Fibroblast of pulmonary artery (primary cell): ENCODE measurements around the gene MAN1B1.

Source experiments
- DNase-seq: peaks from one replicate; pipeline ENCODE4 v3.0.0-alpha.2; 2010; ENCODE audit warnings: low read depth
- H3K4me3 ChIP-seq: replicated peaks from 2 replicates; pipeline ENCODE4 v1.5.1; 2011; ENCODE audit warnings: low read depth, mild to moderate bottlenecking, control low read depth, low read length, moderate library complexity
- TF ChIP-seq, protein P1 (sequence below): IDR thresholded peaks from 2 replicates; pipeline ENCODE4 v1.5.1; 2011; ENCODE audit warnings: mild to moderate bottlenecking, control low read depth, low read length, inconsistent platforms; ENCODE audit errors: missing control alignments

The MAN1B1 gene

DNA sequence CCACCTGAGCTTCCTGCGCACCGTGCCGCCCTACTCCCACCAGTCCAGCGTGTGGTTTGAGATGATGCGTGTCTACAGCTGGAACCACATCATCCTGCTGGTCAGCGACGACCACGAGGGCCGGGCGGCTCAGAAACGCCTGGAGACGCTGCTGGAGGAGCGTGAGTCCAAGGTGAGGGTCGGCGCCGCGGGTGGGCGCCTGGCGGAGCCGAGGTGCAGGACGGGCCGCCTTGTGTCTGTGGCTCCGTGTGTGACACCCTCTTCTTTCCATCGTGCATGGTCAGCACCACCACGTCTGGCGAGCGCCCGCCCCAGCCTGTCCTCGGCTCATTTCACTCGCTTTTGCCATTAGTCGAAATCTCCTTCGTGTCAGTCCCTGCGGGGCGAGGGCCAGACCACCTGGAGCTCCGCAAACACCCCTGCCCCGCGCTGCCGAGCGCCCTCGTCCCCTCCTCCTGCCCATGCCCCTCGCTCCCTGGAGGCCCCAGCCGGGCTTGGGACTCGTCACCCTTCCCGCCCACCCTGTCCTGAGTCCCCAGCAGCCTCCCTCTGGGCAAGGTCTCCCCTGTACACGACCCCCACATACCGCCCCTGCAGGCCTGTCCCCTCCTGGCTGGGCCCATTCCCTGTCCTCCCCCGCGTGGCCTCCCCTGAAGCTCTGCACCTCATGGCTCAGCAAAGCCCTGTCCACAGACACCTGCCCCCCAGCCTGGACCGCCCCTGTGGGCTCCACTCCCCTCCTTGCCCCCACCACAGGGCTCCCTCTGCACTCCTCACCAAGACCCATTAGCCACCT lies 59.1 kb downstream of the MAN1B1 start:
- TF ChIP-seq, protein P1, sequence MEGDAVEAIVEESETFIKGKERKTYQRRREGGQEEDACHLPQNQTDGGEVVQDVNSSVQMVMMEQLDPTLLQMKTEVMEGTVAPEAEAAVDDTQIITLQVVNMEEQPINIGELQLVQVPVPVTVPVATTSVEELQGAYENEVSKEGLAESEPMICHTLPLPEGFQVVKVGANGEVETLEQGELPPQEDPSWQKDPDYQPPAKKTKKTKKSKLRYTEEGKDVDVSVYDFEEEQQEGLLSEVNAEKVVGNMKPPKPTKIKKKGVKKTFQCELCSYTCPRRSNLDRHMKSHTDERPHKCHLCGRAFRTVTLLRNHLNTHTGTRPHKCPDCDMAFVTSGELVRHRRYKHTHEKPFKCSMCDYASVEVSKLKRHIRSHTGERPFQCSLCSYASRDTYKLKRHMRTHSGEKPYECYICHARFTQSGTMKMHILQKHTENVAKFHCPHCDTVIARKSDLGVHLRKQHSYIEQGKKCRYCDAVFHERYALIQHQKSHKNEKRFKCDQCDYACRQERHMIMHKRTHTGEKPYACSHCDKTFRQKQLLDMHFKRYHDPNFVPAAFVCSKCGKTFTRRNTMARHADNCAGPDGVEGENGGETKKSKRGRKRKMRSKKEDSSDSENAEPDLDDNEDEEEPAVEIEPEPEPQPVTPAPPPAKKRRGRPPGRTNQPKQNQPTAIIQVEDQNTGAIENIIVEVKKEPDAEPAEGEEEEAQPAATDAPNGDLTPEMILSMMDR, result no peak
- DNase-seq, result no peak
- H3K4me3 ChIP-seq, result no peak overlapping the region

DNA sequence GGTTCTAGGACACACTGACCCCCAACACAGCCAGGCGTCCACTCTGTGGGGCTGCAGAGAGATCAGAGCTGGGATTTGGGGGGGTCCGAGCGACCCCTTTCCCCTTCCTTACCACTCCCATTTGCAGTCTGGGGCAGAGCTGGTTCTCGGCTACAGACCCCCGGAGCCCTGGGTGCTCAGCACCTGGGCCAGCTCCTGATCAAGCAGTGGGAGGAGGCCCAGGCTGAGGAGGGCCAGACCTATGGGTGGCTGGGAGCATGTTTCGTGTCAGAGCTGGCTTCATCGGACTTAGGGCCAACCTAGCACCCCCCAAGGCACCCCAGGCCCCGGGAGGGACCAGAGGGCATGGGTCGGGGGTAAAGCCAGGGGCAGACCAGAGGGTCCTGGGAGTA lies 59.7 kb downstream of the MAN1B1 start:
- no peak overlapping the region for H3K4me3 ChIP-seq
- no peak for DNase-seq
- TF ChIP-seq, protein P1, result no peak

DNA sequence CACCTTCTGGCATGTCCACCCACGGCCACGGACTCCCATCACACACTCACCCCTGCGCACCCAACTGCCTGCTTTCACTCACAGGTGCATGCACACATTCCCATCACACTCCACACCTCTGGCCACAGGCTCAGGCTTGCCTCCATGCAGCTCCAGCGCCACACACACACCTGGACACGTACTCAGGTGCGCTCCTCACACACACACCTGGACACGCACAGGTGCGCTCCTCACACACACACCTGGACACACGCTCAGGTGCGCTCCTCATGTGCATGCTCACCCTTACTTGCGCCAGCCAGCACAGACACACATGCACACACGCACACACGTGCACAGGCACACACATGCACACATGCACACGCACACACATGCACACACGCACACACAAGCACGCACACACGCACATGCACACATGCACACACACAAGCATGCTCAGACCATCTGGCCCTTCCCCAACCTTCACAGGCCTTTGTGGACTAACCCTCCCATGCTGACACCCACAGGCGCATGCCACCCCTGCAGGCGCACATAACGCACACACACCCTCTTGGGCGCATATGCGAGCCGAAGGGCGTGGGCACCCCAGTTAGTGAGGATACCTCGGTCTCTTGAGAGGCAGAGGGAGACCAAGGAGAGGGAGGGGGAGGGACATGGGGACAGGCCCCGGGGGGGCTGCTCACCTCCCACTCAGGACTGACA lies 60.5 kb downstream of the MAN1B1 start:
- no peak overlapping the region for H3K4me3 ChIP-seq
- TF ChIP-seq, protein P1, result no peak
- no peak for DNase-seq

DNA sequence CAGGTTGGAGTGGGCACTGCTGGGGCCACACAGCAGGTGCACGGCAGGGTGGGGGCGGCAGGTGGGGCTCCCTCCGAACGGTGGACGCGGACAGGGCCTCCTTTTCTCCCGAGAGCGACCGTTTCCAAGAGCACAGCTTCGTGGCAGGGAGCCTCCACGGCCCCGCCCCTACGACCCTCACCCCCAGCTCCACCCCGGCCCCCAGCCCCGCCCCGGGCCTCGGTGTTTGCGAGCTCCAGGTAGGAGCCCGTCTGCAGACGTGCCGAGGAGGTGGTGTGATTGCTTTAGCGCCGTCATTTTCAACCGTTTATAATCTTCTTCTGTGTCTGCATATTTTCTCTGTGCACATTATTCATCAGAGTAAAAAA lies 61.0 kb downstream of the MAN1B1 start:
- no peak for DNase-seq
- no peak overlapping the region for H3K4me3 ChIP-seq
- TF ChIP-seq, protein P1, result no peak

DNA sequence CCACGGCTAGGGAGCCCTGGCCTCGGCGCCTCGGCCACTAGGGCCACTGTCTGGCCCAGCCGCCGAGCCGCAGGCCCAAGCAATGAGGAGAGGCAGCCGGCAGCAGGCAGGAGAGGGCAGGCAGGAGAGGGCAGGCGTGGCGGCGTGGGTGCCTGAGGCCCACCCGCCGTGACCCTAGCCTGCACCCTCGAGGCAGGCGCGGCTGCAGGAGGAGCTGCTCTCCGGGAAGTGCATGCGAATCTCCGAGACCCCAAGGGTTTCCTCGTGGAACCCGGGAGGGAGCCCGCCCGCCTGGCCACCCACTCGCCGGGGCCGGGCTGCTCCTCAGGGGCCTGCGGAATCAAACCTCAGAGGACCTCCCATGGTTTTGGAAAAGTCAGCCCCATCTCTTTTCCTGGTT lies 61.5 kb downstream of the MAN1B1 start:
- no peak overlapping the region for H3K4me3 ChIP-seq
- DNase-seq, result no peak
- TF ChIP-seq, protein P1, result no peak

DNA sequence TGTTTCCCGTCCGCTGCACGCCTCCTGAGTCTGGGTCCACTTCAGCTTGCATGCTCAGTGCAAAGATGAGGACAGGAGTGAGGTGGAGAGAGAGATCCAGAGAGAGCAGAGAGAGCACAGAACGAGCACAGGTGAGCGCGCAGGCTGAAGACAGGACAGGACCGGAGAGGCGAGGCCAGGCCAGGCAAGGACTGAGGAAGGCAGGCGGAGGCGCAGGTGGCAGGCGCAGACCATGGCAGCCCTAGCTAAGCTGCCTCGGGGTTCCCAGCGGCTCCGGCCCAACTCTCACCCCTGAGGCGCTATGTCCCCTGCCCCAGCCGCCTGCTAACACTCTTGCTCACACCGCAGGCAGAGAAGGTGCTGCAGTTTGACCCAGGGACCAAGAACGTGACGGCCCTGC lies 61.9 kb downstream of the MAN1B1 start:
- DNase-seq, result no peak
- TF ChIP-seq, protein P1, result no peak
- H3K4me3 ChIP-seq, result no peak overlapping the region
